Right lobe of liver (tissue), 6 donors: ENCODE results near the gene CCDC50. TPM values are rescaled to one million over a fixed set of nuclear protein-coding genes. Genes with fewer than 3 reads are reported as not detected.
A peak's percentile ranks its signal among the peaks of the same experiment; 100 is the strongest.

ENCODE experiments used
- ATAC-seq, 4 donors: fragments of 200-7000 bp; cut with Tn5 transposase; one replicate each; pipeline ENCODE4 v1.9.1; 2020; ENCODE audit warnings: mild to moderate bottlenecking in 4 of 4, moderate library complexity in 4 of 4
- DNase-seq, 3 donors: peaks; one replicate each; pipeline ENCODE4 v3.0.0-alpha.2; 2020
- H3K27ac ChIP-seq, 3 donors: fragments of 200-600 bp; one replicate each; pipeline ENCODE4 v1.8.0; 2022
- H3K27me3 ChIP-seq, 2 donors: fragments of 200-600 bp; one replicate each; pipeline ENCODE4 v1.8.0; 2022
- H3K36me3 ChIP-seq, 4 donors: fragments of 200-600 bp; sonication (generic) in 1 of 4; one replicate each; pipeline versions ENCODE4 v1.5.1 to v1.8.0; 2017 to 2022; ENCODE audit warnings: control low read depth in 1 of 4
- H3K4me1 ChIP-seq, 4 donors: fragments of 200-600 bp; sonication (generic) in 1 of 4; one replicate each; pipeline versions ENCODE4 v1.5.1 to v1.8.0; 2017 to 2022; ENCODE audit warnings: control low read depth in 1 of 4
- H3K4me3 ChIP-seq, 3 donors: fragments of 200-600 bp; one replicate each; pipeline ENCODE4 v1.8.0; 2022
- H3K9me3 ChIP-seq, 4 donors: fragments of 200-600 bp; sonication (generic) in 1 of 4; one replicate each; pipeline versions ENCODE4 v1.5.1 to v1.8.0; 2017 to 2022; ENCODE audit warnings: control low read depth in 1 of 4
- CTCF ChIP-seq, 4 donors: fragments of 200-600 bp in 3 of 4; fragments of 450-650 bp in 1 of 4; IDR thresholded peaks; one replicate each; pipeline versions ENCODE4 v1.5.1 to v1.8.0; 2016 to 2022; ENCODE audit warnings: antibody characterized with exemption in 4 of 4, mild to moderate bottlenecking in 2 of 4
- POLR2A ChIP-seq: fragments of 450-650 bp; IDR thresholded peaks from one replicate; pipeline ENCODE4 v1.6.1; 2017; ENCODE audit warnings: antibody characterized with exemption, mild to moderate bottlenecking
- WGBS: methylation state at CpG from one replicate; pipeline ENCODE4 v1.1.6; 2018; ENCODE audit warnings: low coverage, low lambda C conversion rate; ENCODE audit not compliant: insufficient coverage; ENCODE audit errors: missing lambda C conversion rate; 5-methylcytosine and 5-hydroxymethylcytosine counted together
- intact Hi-C, 2 donors: fragments of 100-400 bp; cut with DNase I; formaldehyde crosslinking; loops; one replicate each; pipeline versions ENCODE4 v1.11.2 to v1.14.1; 2022
- total RNA-seq, 6 experiments: library from RNA; depleted of rRNA in 2 of 6; stranded (reverse); fragments of >200 nt in 2 of 6; fragmentation: NEBNext Ultra II Directional in 3 of 6; extraction: Animal tissue kit (Norgen Biotek cat#: 25700) in 3 of 6; gene quantifications; one replicate each; pipeline versions ENCODE4 v1.1.0 to v1.2.4, GENCODE V29; 2016 to 2023
- donor health status: DM: no; HTN: yes; CAD: no.
- donor health status: DM: no; HTN: no; CAD: no.
- donor health status: DM: no; HTN: no; CAD: no.
- donor health status: DM: no; HTN: yes; CAD: no.
- donor health status: DM: no; HTN: yes; CAD: no.

The CCDC50 gene
- total RNA-seq, 6 experiments from 2014 or later: 36.1 to 96.3 (median 65.1) TPM

- WGBS: 95% methylated on average over 1 of the region's 1 CpG
Measured at GRCh38 chr3:191428177-191428576, 99.0 kb downstream of the CCDC50 start.

GRCh38 chr3:191430103-191430502, 100.9 kb downstream of the CCDC50 start:
- DNase-seq: no peak
- peak overlapping the region in 1 of 3 donors; percentile 14 for H3K4me3 ChIP-seq
- 44% methylated on average over 4 of the region's 4 CpGs for WGBS
- H3K27ac ChIP-seq: peak overlapping the region; percentile 12 to 86 (median 85)
- TF ChIP-seq CTCF (IDR thresholded peaks at IDR 0.05): no peak
- peak; percentile 13 for TF ChIP-seq POLR2A
- H3K27me3 ChIP-seq: no peaks in the 10 kb centered on the region
- peak; percentile 81 to 85 (median 83) for ATAC-seq
- intact Hi-C loops: no loop called here
- peaks cover 0 to 19% (median 5%) of the 10 kb centered on the region in 4 donors for H3K4me1 ChIP-seq
- no peaks in the 10 kb centered on the region for H3K9me3 ChIP-seq
- no peaks in the 10 kb centered on the region for H3K36me3 ChIP-seq

More at GRCh38 chr3:191428177-191428576, 99.0 kb downstream of the CCDC50 start:
- Histone ChIP-seq H3K4me1 (peaks cover 0 to 19% (median 5%) of the 10 kb centered on the region in 4 donors), H3K9me3 (no peaks in the 10 kb centered on the region), H3K4me3 (no peak overlapping the region), H3K27me3 (no peaks in the 10 kb centered on the region), H3K27ac (no peak overlapping the region), H3K36me3 (no peaks in the 10 kb centered on the region)
- intact Hi-C loops: no loop called here
- TF ChIP-seq CTCF (IDR thresholded peaks at IDR 0.05): no peak
- ATAC-seq (no peak), DNase-seq (no peak)

- WGBS: 34% methylated on average over 5 of the region's 5 CpGs
- peak; percentile 77 to 91 (median 80) for ATAC-seq
Measured at GRCh38 chr3:191431160-191431822, 102.1 kb downstream of the CCDC50 start.

GRCh38 chr3:191432162-191432561, 103.0 kb downstream of the CCDC50 start:
- H3K36me3 ChIP-seq: no peaks in the 10 kb centered on the region
- peaks cover 0 to 19% (median 5%) of the 10 kb centered on the region in 4 donors for H3K4me1 ChIP-seq
- ATAC-seq (peak in 1 of 4 donors; percentile 33), DNase-seq (no peak)
- peak overlapping the region in 2 of 3 donors; percentile 85 to 86 for H3K27ac ChIP-seq
- no peaks in the 10 kb centered on the region for H3K27me3 ChIP-seq
- H3K4me3 ChIP-seq: no peak overlapping the region
- intact Hi-C loops: no loop called here
- 31% methylated on average over 3 of the region's 5 CpGs for WGBS
- no peak for TF ChIP-seq CTCF (IDR thresholded peaks at IDR 0.05)
- no peak for TF ChIP-seq POLR2A
- no peaks in the 10 kb centered on the region for H3K9me3 ChIP-seq

More at GRCh38 chr3:191431160-191431822, 102.1 kb downstream of the CCDC50 start:
- TF ChIP-seq POLR2A (no peak), CTCF (IDR thresholded peaks at IDR 0.05) (no peak)
- no peaks in the 10 kb centered on the region for H3K27me3 ChIP-seq
- no peaks in the 10 kb centered on the region for H3K36me3 ChIP-seq
- no peak for DNase-seq
- H3K27ac ChIP-seq: peak overlapping the region; percentile 47 to 86 (median 85)
- peaks cover 0 to 19% (median 5%) of the 10 kb centered on the region in 4 donors for H3K4me1 ChIP-seq
- H3K4me3 ChIP-seq: no peak overlapping the region
- H3K9me3 ChIP-seq: no peaks in the 10 kb centered on the region
- intact Hi-C loops: no loop called here
